T-cell (primary cell): ENCODE data around the gene SEMA4C. TPM values are rescaled to one million over a fixed set of nuclear protein-coding genes. Genes with fewer than 3 reads are reported as not detected.

Source experiments
- ATAC-seq, 4 experiments: fragments of 200-7000 bp in 3 of 4; fragments of 150-1000 bp in 1 of 4; cut with Tn5 transposase; replicated peaks in 1 of 4; 1 replicate in 3 of 4; 2 replicates in 1 of 4; pipeline ENCODE4 v1.10.0; 2021; ENCODE audit warnings: moderate library complexity in 3 of 4, mild to moderate bottlenecking in 2 of 4, moderate number of reproducible peaks in 1 of 4
- CTCF ChIA-PET, 2 donors: fragments of 300-600 bp; sonication (Branson Sonifier 250); formaldehyde crosslinking; loops; one replicate each; lab custom pipeline; 2022; ENCODE audit warnings: antibody characterized with exemption in 2 of 2; lab: Charles Lee
- POLR2A ChIA-PET, 2 donors: fragments of 300-600 bp; sonication (Branson Sonifier 250); formaldehyde crosslinking; loops; one replicate each; lab custom pipeline; 2022; ENCODE audit warnings: antibody characterized with exemption in 2 of 2; lab: Charles Lee
- DNase-seq, 35 experiments: peaks; one replicate each; pipeline versions ENCODE4 v3.0.0 to v3.0.0-alpha.2; 2013 to 2023
- H3K27ac ChIP-seq: one replicate; pipeline ENCODE4 v1.5.1; 2013; ENCODE audit warnings: low read length
- H3K27me3 ChIP-seq, 2 experiments: replicated peaks in 1 of 2; 1 replicate in 1 of 2; 2 replicates in 1 of 2; pipeline versions ENCODE4 v1.6.1 to v1.7.0; 2013; ENCODE audit warnings: low read length in 1 of 2, mixed read lengths in 1 of 2; ENCODE audit not compliant: control insufficient read depth in 2 of 2, insufficient read depth in 2 of 2; ENCODE audit errors: extremely low read depth in 1 of 2
- H3K36me3 ChIP-seq, 2 donors: 1 replicate in 1 of 2; 2 replicates in 1 of 2; pipeline versions ENCODE4 v1.6.1 to v1.7.0; 2013; ENCODE audit warnings: low read length in 1 of 2; ENCODE audit not compliant: control insufficient read depth in 2 of 2, insufficient read depth in 1 of 2; ENCODE audit errors: extremely low read depth in 1 of 2
- H3K4me1 ChIP-seq, 2 experiments: 1 replicate in 1 of 2; 2 replicates in 1 of 2; pipeline versions ENCODE4 v1.6.1 to v1.7.0; 2013; ENCODE audit warnings: low read length in 2 of 2, mixed read lengths in 1 of 2; ENCODE audit not compliant: insufficient read depth in 2 of 2, control insufficient read depth in 1 of 2; ENCODE audit errors: extremely low read depth in 1 of 2
- H3K4me3 ChIP-seq, 2 donors: 1 replicate in 1 of 2; 2 replicates in 1 of 2; pipeline versions ENCODE4 v1.5.1 to v1.7.0; 2013; ENCODE audit warnings: mild to moderate bottlenecking in 2 of 2, low read length in 1 of 2, moderate library complexity in 1 of 2; ENCODE audit not compliant: control insufficient read depth in 1 of 2; ENCODE audit errors: extremely low read depth in 1 of 2
- H3K9me3 ChIP-seq: 2 replicates; pipeline ENCODE4 v1.7.0; 2013
- H3K27ac Mint-ChIP-seq, 2 donors: one replicate each; pipeline ENCODE4 v1.8.0; 2020 to 2021; ENCODE audit warnings: mild to moderate bottlenecking in 2 of 2, mixed read lengths in 2 of 2
- H3K27me3 Mint-ChIP-seq, 2 donors: one replicate each; pipeline ENCODE4 v1.8.0; 2021 to 2022; ENCODE audit warnings: mixed read lengths in 2 of 2
- H3K36me3 Mint-ChIP-seq: one replicate; pipeline ENCODE4 v1.8.0; 2021; ENCODE audit warnings: mixed read lengths
- H3K4me1 Mint-ChIP-seq, 3 donors: one replicate each; pipeline ENCODE4 v1.8.0; 2020 to 2022; ENCODE audit warnings: mixed read lengths in 3 of 3, mild to moderate bottlenecking in 1 of 3
- H3K4me3 Mint-ChIP-seq, 3 donors: one replicate each; pipeline ENCODE4 v1.8.0; 2020 to 2022; ENCODE audit warnings: mild to moderate bottlenecking in 3 of 3, mixed read lengths in 3 of 3, moderate library complexity in 3 of 3
- H3K9me3 Mint-ChIP-seq, 3 donors: one replicate each; pipeline ENCODE4 v1.8.0; 2020 to 2022; ENCODE audit warnings: mixed read lengths in 3 of 3
- WGBS: methylation state at CpG from one replicate; pipeline ENCODE4 v1.1.5; 2013; ENCODE audit warnings: missing lambda C conversion rate; ENCODE audit not compliant: insufficient coverage; 5-methylcytosine and 5-hydroxymethylcytosine counted together
- total RNA-seq, 35 experiments: library from RNA in 6 of 35; stranded (reverse) in 6 of 35; fragments of 120-200 nt in 1 of 35; gene quantifications; one replicate each; pipeline versions ENCODE4 v1.2.1 to v1.2.4 and lab custom pipeline; 2013 to 2026

The SEMA4C gene
- total RNA-seq, 5 donors from 2014 or later (not counting 1 experiment from before 2014, with no cell fraction given) = 36.3 to 89.0 (median 72.3) TPM

GRCh38 chr2:96860065-96861029, 9.5 kb downstream of the SEMA4C start:
- DNase-seq = peak in 8 of 35 experiments; percentile 9 to 43 (median 26)
- no peaks in the 10 kb centered on the region for H3K9me3 ChIP-seq
- H3K9me3 Mint-ChIP-seq = no peaks in the 10 kb centered on the region
- H3K27me3 Mint-ChIP-seq = no peaks in the 10 kb centered on the region
- H3K4me1 Mint-ChIP-seq = peaks cover 38 to 46% (median 41%) of the 10 kb centered on the region in 3 donors
- no peak for ATAC-seq
- WGBS = 69% methylated on average over 27 of the region's 38 CpGs
- peak overlapping the region; percentile 67 to 72 for H3K27ac Mint-ChIP-seq
- no peaks in the 10 kb centered on the region for H3K27me3 ChIP-seq
- peak overlapping the region in 1 of 3 donors; percentile 80 for H3K4me3 Mint-ChIP-seq
- H3K27ac ChIP-seq = no peak overlapping the region
- H3K4me3 ChIP-seq = no peak overlapping the region
- H3K36me3 ChIP-seq = peaks cover 15 to 42% of the 10 kb centered on the region in 2 donors
- CTCF ChIA-PET = interaction anchor here (0.8 to 1.6 kb wide), 2 partner anchors 10 to 91 kb away, joined by 3 to 7 read pairs; no protein-coding TSS in a partner anchor
- POLR2A ChIA-PET = no interaction called here
- H3K4me1 ChIP-seq = peaks cover 15 to 54% of the 10 kb centered on the region in 2 experiments
- H3K36me3 Mint-ChIP-seq = peaks cover 10% of the 10 kb centered on the region

- H3K9me3 ChIP-seq = no peaks in the 10 kb centered on the region
- H3K27ac ChIP-seq = no peak overlapping the region
- H3K4me3 Mint-ChIP-seq = peak overlapping the region; percentile 51 to 87 (median 80)
- ATAC-seq (no peak), DNase-seq (no peak)
- H3K4me3 ChIP-seq = no peak overlapping the region
- H3K9me3 Mint-ChIP-seq = no peaks in the 10 kb centered on the region
- peaks cover 15 to 52% of the 10 kb centered on the region in 2 experiments for H3K4me1 ChIP-seq
- H3K36me3 Mint-ChIP-seq = peaks cover 10% of the 10 kb centered on the region
- peaks cover 10 to 36% of the 10 kb centered on the region in 2 donors for H3K36me3 ChIP-seq
- H3K27me3 Mint-ChIP-seq = no peaks in the 10 kb centered on the region
- no peaks in the 10 kb centered on the region for H3K27me3 ChIP-seq
- peaks cover 42 to 50% (median 48%) of the 10 kb centered on the region in 3 donors for H3K4me1 Mint-ChIP-seq
- WGBS = 74% methylated on average over 3 of the region's 4 CpGs
- CTCF ChIA-PET = interaction anchor here in 1 of 2 donors (1.6 kb wide), 1 partner anchor 92 kb away, joined by 7 read pairs; no protein-coding TSS in a partner anchor
- peak overlapping the region; percentile 71 to 72 for H3K27ac Mint-ChIP-seq
- POLR2A ChIA-PET = no interaction called here
These were observed 10.2 kb downstream of the SEMA4C start for GRCh38 chr2:96859681-96860064.

GRCh38 chr2:96859099-96859649, 10.7 kb downstream of the SEMA4C start:
- no peak overlapping the region for H3K27ac ChIP-seq
- no peaks in the 10 kb centered on the region for H3K27me3 Mint-ChIP-seq
- peak overlapping the region; percentile 71 to 72 for H3K27ac Mint-ChIP-seq
- H3K4me1 ChIP-seq = peaks cover 15 to 50% of the 10 kb centered on the region in 2 experiments
- H3K4me3 Mint-ChIP-seq = peak overlapping the region; percentile 66 to 87 (median 80)
- peaks cover 9 to 34% of the 10 kb centered on the region in 2 donors for H3K36me3 ChIP-seq
- CTCF ChIA-PET = interaction anchor here (0.6 to 1.8 kb wide), 3 partner anchors 55 to 102 kb away, joined by 3 to 19 read pairs (median 7); no protein-coding TSS in a partner anchor
- no peak overlapping the region for H3K4me3 ChIP-seq
- H3K9me3 ChIP-seq = no peaks in the 10 kb centered on the region
- H3K9me3 Mint-ChIP-seq = no peaks in the 10 kb centered on the region
- ATAC-seq (no peak), DNase-seq (no peak)
- H3K27me3 ChIP-seq = no peaks in the 10 kb centered on the region
- peaks cover 12% of the 10 kb centered on the region for H3K36me3 Mint-ChIP-seq
- peaks cover 42 to 52% (median 50%) of the 10 kb centered on the region in 3 donors for H3K4me1 Mint-ChIP-seq
- POLR2A ChIA-PET = interaction anchor here in 1 of 2 donors (0.6 kb wide), 1 partner anchor 720 kb away, joined by 7 read pairs; no protein-coding TSS in a partner anchor
- WGBS = 85% methylated on average over 7 of the region's 11 CpGs

GRCh38 chr2:96857667-96858372, 12.1 kb downstream of the SEMA4C start, which contains the start of gene ANKRD39:
Gene ANKRD39 (minus strand): TSS chr2:96858016. CDS start chr2:96857987, 29 bp downstream.
- POLR2A ChIA-PET = interaction anchor here (0.8 to 1.5 kb wide), 3 partner anchors 13 to 105 kb away, joined by 3 to 9 read pairs (median 3); no protein-coding TSS in a partner anchor
- Histone ChIP-seq H3K4me3 (peak within 1 kb of the TSS; percentile 62 to 95), H3K9me3 (no peaks in the 10 kb centered on the region), H3K27ac (peak within 1 kb of the TSS; percentile 64), H3K36me3 (peaks cover 5 to 32% of the 10 kb centered on the region in 2 donors), H3K27me3 (no peaks in the 10 kb centered on the region), H3K4me1 (peaks cover 15 to 48% of the 10 kb centered on the region in 2 experiments)
- Mint-ChIP-seq H3K36me3 (peaks cover 16% of the 10 kb centered on the region), H3K4me3 (peak within 1 kb of the TSS; percentile 80 to 87 (median 81)), H3K9me3 (no peaks in the 10 kb centered on the region), H3K27me3 (no peaks in the 10 kb centered on the region), H3K4me1 (peaks cover 42 to 49% (median 45%) of the 10 kb centered on the region in 3 donors), H3K27ac (peak within 1 kb of the TSS; percentile 76 to 83)
- under 1% methylated on average over 76 of the region's 81 CpGs for WGBS
- ATAC-seq = peak; percentile 91 to 94 (median 92)
- CTCF ChIA-PET = interaction anchor here (0.6 to 3.3 kb wide), 33 partner anchors 10 to 591 kb away, joined by 3 to 49 read pairs (median 6); partner anchors contain the start of genes ANKRD23 (in 1 of the 2), ANKRD36 (in 1 of the 2), CIAO1 (in 1 of the 2) and CNNM3 (in 1 of the 2)
- peak; percentile 93 to 100 (median 97) for DNase-seq

GRCh38 chr2:96856776-96857666, 12.9 kb downstream of the SEMA4C start:
- peaks cover 19% of the 10 kb centered on the region for H3K36me3 Mint-ChIP-seq
- H3K27ac ChIP-seq = peak overlapping the region; percentile 64
- peak overlapping the region; percentile 62 to 95 for H3K4me3 ChIP-seq
- H3K9me3 ChIP-seq = no peaks in the 10 kb centered on the region
- DNase-seq = peak in 6 of 35 experiments; percentile 10 to 52 (median 26)
- POLR2A ChIA-PET = interaction anchor here (0.8 to 1.5 kb wide), 2 partner anchors 106 kb away, joined by 3 to 9 read pairs; no protein-coding TSS in a partner anchor
- H3K27me3 Mint-ChIP-seq = no peaks in the 10 kb centered on the region
- CTCF ChIA-PET = interaction anchor here (0.6 to 3.3 kb wide), 31 partner anchors 11 to 591 kb away, joined by 3 to 49 read pairs (median 6); partner anchors contain the start of genes ANKRD23 (in 1 of the 2), ANKRD36 (in 1 of the 2), CIAO1 (in 1 of the 2) and CNNM3 (in 1 of the 2)
- H3K4me1 Mint-ChIP-seq = peaks cover 39 to 47% (median 45%) of the 10 kb centered on the region in 3 donors
- peaks cover 10 to 39% of the 10 kb centered on the region in 2 donors for H3K36me3 ChIP-seq
- peak overlapping the region; percentile 76 to 77 for H3K27ac Mint-ChIP-seq
- peaks cover 15 to 48% of the 10 kb centered on the region in 2 experiments for H3K4me1 ChIP-seq
- H3K9me3 Mint-ChIP-seq = no peaks in the 10 kb centered on the region
- H3K4me3 Mint-ChIP-seq = peak overlapping the region; percentile 80 to 87 (median 81)
- H3K27me3 ChIP-seq = no peaks in the 10 kb centered on the region
- ATAC-seq = peak in 3 of 4 experiments; percentile 2 to 22 (median 20)
- 15% methylated on average over 27 of the region's 27 CpGs for WGBS
